Stimulated activated CD8-positive, alpha-beta memory T cell treated with anti-CD3 and anti-CD28 coated beads, Interleukin-7, amount 100 ng/mL, for 4 hours (primary cell): ENCODE results near the gene USF2.
"Not testable (repeated sequence)": the region's sequence is repeated elsewhere in the genome, so short reads cannot be mapped to it uniquely, and the experiment has no call there.

Source experiments
- DNase-seq, 2 donors: peaks; one replicate each; pipeline ENCODE4 v3.0.0-alpha.2; 2020; ENCODE audit warnings: low read depth in 2 of 2

The USF2 gene

GRCh38 chr19:35285465-35285864, 16.7 kb downstream of the USF2 start:
- not testable (repeated sequence) for DNase-seq

- DNase-seq, result not testable (repeated sequence)
Observed at GRCh38 chr19:35286101-35286500, 17.3 kb downstream of the USF2 start.

GRCh38 chr19:35287713-35288112, 19.0 kb downstream of the USF2 start:
- no peak for DNase-seq

GRCh38 chr19:35288331-35288730, 19.6 kb downstream of the USF2 start:
- no peak for DNase-seq

- no peak for DNase-seq
Observed at GRCh38 chr19:35288906-35289305, 20.1 kb downstream of the USF2 start.

GRCh38 chr19:35290381-35291127, 21.8 kb downstream of the USF2 start:
- DNase-seq, result no peak

- no peak for DNase-seq
Observed at GRCh38 chr19:35291259-35291658, 22.5 kb downstream of the USF2 start.

- no peak for DNase-seq
Observed at GRCh38 chr19:35291916-35292315, 23.2 kb downstream of the USF2 start, which contains the start of gene MAG. MAG (plus strand) TSS chr19:35292161; CDS start chr19:35295409, 3,248 bp downstream.

GRCh38 chr19:35292421-35293362, 23.9 kb downstream of the USF2 start:
- no peak for DNase-seq

- no peak for DNase-seq
Observed at GRCh38 chr19:35293363-35293739, 24.6 kb downstream of the USF2 start.

GRCh38 chr19:35293808-35294207, 25.0 kb downstream of the USF2 start:
- DNase-seq, result no peak

- DNase-seq, result no peak
Observed at GRCh38 chr19:35294328-35294727, 25.6 kb downstream of the USF2 start.

- DNase-seq, result no peak
Observed at GRCh38 chr19:35294859-35295791, 26.4 kb downstream of the USF2 start.

- DNase-seq, result peak in 1 of 2 donors; percentile 16
Observed at GRCh38 chr19:35295792-35296462, 27.2 kb downstream of the USF2 start.

- no peak for DNase-seq
Observed at GRCh38 chr19:35296644-35297514, 28.1 kb downstream of the USF2 start.

GRCh38 chr19:35297515-35297848, 28.7 kb downstream of the USF2 start:
- DNase-seq, result no peak

GRCh38 chr19:35297922-35298321, 29.2 kb downstream of the USF2 start:
- no peak for DNase-seq

- no peak for DNase-seq
Observed at GRCh38 chr19:35298561-35298972, 29.8 kb downstream of the USF2 start.

GRCh38 chr19:35299523-35300338, 31.0 kb downstream of the USF2 start:
- no peak for DNase-seq

GRCh38 chr19:35300339-35300649, 31.5 kb downstream of the USF2 start:
- DNase-seq, result no peak
